Pons (tissue), 1 donor: ENCODE results near the gene CENPO.

Experiments used
- DNase-seq: peaks from one replicate; pipeline ENCODE4 v3.0.0-alpha.2; 2016; ENCODE audit warnings: low spot score

The CENPO gene, protein sequence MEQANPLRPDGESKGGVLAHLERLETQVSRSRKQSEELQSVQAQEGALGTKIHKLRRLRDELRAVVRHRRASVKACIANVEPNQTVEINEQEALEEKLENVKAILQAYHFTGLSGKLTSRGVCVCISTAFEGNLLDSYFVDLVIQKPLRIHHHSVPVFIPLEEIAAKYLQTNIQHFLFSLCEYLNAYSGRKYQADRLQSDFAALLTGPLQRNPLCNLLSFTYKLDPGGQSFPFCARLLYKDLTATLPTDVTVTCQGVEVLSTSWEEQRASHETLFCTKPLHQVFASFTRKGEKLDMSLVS

DNA sequence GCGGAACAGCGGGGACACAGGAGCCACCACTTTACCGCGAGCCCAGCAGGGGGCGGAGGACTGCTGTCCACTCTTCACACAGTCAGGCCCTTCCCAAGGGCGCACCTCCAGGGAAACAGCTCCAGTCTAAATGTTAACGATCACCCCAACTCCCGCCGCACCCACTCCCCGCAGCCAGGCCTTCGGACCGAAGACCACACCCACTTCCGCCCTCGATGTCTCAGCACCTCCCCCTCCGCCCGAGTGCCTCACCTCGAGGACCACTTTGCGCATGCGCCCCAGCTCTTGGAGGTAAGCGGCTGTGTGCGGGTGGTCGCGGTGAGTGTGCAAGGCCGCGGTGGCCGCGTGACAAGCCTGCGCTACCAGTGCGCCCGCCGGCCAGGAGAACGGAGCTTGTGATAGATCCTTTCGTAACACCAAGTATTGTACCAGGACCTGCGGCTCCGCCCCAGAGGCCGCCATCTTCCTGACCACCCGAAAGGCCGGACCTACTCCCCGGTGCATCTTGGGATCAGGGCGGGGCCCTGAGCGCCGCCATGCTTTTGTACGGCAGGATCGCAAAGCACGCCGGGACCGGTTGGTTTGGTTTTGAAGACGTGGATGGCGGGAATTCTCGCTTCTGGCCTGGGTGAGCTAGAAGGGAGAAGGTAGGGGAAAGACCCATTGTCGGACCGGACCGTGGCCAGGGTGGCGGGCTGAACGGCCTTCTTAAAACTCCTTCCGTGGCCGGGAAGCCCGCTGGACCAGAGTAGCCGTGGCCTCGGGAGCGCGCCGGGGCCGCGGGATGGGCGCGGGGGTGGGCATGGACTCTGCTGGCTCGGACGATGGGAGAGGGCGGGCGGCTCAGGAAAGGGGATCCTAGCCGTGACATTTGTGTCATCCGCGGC is at the start of gene CENPO, which contains the start of gene PTRHD1:
CENPO (plus strand) TSS at position 552 of the 887 bp plus-strand sequence. CDS start 495 bp downstream, outside the sequence.
PTRHD1 (minus strand) TSS at position 518 of the 887 bp plus-strand sequence; CDS start at position 504, 14 bp downstream.
- DNase-seq, result peak; percentile 95

- peak; percentile 37 for DNase-seq
Observed at GRCh38 chr2:24743924-24744323, 49.3 kb upstream of the CENPO start.

- DNase-seq, result peak; percentile 38
Observed at GRCh38 chr2:24744356-24744755, 48.9 kb upstream of the CENPO start.

DNA sequence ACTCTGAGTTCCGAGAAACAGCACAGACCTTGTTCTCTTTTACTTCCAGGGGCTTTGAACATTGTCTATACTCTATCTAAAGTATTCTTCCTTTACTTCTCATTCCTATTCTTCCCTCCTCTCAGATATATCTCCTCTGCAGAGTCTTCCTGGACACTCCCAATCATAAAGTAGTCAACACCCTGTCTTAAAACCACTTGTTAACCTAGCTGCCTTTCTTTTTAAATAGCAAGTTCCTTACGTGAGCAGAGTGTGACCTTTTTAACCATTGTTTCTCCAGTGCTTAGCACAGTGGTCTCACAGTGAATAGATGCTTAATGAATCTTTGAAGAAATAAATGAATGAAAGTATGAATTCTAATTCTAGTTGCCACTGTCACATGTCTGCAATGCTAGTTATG is 47.4 kb upstream of the CENPO start:
- DNase-seq, result no peak

DNA sequence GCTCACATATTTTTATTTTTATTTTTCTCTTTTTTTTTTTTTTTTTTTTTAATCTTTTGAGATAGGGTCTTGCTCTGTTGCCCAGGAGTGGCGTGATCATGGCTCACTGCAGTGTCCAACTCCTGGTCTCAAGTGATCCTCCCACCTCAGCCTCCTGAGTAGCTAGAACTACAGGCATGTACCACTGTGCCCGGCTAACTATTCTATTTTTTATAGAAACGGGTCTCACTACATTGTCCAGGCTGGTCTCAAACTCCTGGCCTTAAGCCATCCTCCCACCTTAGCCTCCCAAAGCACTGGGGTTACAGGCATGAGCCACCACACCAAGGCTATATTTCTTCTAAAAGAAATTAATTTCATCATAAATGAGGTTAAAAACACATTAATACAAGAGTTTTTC is 45.9 kb upstream of the CENPO start:
- no peak for DNase-seq

DNA sequence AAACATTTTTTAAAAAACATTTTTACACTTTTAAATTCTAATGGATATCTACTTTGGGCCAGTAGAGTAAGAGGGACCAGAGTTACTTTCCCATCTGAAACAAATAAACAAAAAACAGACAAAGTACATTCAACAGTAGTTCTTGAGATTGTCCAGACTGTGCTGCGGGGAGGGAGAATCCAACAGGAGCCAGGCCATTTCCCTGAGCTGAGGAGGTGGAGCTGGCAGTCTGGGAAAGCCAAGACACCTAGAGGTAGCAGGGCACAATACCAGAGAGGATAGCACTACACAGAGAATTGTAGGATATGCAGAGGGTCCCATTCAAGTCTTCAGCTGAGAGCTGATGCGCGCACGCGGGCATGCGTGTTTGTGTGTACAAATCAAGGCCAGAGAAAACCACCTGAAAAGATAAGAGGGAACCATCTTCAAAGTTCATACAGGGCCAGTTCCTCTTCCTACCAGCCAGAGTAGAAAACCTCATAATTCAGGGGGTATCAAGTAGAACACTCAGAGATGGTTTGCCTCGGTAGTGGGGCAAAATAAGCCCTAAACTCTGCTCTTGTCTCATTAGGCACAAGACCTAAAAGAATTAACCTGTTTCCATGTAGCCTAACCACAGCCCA is 44.0 kb upstream of the CENPO start:
- DNase-seq, result no peak

- DNase-seq, result no peak
Observed at GRCh38 chr2:24754985-24755705, 38.1 kb upstream of the CENPO start.

DNA sequence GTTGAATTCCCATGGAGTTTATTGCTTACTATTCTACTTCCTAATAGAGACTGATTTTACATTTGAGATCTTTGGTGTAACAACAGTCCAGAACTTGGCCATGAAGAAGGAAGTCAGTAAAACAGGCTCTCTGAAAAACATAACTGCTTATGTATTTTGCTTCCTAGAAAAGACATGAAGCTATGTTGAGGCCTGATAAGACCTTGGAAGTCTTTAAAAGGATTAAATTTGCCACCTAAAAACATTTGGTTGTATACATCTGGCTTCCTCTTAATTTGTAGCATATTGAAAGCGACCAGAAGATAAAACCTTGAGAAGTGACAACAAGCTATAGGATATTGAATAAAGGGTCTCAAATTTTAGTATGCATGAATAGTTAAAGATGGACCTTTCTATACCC is 36.4 kb upstream of the CENPO start:
- no peak for DNase-seq

DNA sequence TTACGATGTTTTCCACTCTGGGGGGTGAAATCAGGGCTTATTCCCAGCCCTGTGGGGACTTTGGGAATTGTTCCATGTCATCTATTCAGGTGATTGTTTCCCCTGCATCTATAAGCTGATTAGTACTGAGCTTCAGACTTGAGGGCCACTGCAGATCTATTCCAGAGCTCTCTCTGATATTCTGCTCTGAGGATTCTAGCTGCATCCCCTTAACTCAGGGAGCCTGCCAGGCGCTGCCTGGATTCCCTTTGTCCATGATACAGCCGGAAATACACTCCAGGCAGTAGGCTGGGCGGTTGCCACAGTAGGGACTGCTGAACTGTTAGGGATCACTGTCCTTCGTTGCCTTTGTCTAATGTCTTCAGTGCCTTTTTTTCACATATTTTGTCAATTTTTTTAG is 31.4 kb upstream of the CENPO start:
- DNase-seq, result peak; percentile 20

DNA sequence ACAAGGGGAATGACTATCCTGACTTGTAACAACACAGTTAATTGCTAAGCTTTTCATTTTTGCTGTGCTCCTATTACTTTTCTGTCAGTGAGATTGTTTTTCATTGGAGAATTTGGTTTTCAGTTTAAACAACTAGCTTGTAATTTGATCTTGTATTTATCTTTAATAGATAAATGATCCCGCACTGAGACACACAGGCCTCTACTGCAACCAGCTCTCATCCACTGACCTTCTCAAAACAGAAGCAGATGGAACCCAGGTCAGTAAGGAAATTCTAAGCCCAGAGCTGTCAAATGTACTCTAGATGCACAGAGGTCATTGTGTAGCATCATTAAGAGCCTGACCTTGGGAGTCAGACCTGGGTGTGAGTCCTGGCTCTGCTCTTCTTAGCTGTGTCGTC is 30.7 kb upstream of the CENPO start:
- no peak for DNase-seq

DNA sequence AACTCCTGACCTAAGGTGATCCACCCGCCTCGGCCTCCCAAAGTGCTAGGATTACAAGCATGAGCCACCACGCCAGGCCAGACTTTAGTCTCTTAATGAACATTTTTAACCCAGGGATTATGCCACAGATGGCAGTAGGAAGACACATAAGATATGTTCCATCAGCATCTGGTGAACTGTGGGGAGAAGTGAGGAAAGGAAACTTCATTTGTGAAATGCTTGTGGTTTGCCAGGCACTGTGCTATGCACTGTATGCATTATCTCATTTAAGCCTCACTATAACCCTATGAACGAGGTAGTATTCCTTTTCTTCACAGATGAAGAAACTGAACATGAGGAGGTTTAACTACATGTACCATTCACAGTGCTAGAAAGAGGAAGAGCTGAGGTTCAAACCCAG is 29.4 kb upstream of the CENPO start:
- no peak for DNase-seq

- DNase-seq, result no peak
Observed at GRCh38 chr2:24766609-24767008, 26.6 kb upstream of the CENPO start.

GRCh38 chr2:24768013-24768412 is 25.2 kb upstream of the CENPO start:
- DNase-seq, result no peak

- no peak for DNase-seq
Observed at GRCh38 chr2:24768601-24769000, 24.6 kb upstream of the CENPO start.

GRCh38 chr2:24771061-24771460 is 22.2 kb upstream of the CENPO start:
- DNase-seq, result no peak

DNA sequence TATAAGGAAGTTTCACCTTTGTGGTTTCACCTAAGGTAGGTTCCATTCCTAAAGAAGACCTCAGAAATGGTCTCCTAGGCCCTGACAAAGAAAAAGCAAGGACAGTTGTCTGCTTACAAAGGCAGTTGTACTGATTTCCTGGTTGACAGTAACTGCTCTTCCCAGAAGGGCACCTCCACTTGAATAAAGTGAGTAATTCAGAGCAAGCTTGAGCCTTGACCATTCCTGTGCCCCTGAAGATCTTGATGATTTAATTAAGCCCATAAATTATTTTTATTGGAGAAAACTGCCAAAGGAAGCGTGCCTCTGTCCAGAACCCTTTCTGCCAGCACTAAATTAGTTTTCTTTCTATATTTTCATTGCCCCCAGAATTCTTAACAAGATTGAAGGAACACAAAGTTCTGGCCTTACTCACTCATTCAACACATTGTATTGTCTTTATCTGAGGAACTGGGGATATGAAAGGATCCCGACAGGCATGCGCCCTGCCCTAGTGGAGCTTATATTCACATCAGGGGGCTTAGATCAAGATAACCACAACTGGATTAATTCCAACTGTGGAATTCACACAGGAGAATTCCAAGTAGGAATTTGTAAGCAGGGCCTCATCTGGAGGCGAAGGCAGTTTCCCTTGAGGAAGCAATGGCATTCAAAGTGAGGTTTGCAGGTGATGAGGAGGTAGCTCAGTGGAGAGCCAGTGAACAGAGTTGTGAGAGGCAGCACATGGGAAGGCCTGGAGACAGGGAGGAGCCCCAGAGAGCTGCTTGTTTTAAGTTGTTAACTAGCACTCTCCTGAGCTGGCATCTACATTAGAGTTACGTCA is 21.2 kb upstream of the CENPO start:
- DNase-seq, result no peak

DNA sequence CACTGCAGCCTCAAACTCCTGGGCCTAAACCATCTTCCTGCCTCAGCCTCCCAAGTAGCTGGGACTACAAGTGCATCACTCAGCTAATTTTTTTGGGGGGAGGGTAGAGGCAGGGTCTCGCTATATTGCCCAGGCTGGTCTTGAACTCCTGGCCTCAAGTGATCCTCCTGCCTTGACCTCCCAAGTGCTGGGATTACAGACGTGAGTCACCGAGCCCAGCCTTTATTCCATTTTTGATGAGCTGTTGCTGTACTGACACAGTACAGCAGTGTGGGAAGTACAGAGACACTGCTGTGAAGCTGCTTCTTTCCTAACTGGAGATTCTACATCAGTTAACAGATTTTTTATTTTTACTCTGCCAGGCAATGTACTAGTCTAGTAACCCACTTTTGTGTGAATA is 18.9 kb upstream of the CENPO start:
- DNase-seq, result no peak

- DNase-seq, result no peak
Observed at GRCh38 chr2:24779116-24779515, 14.1 kb upstream of the CENPO start.

- DNase-seq, result no peak
Observed at GRCh38 chr2:24783641-24784040, 9.6 kb upstream of the CENPO start.

DNA sequence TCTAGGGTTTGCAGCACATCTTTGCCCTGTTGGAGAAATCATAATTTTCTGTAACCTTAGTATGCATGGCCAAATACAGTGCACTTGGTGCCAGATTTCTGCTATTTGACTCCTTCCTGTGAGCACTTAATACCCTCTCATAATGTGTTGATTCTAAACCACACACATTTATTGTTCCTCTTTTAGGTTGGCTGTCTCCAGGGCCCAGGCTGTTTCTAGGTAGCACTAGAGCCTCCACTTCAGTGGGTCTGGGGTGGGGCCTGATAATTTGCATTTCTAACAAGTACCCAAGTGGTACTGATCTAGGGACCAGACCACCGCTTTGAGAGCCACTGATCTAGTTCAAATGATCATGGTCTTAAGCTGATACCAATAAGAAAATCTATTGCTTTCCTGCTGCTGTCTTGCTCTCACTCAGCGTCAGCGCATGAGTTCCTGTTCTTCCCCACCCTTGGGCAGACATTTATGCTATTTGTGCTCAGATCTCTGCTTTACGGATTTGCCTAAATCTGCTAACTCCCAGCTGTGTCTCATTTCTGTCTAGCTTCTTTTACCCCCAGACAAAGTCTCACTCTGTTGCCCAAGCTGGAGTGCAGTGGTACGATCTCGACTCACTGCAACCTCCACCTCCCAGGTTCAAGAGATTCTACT is 7.4 kb upstream of the CENPO start:
- DNase-seq, result no peak

DNA sequence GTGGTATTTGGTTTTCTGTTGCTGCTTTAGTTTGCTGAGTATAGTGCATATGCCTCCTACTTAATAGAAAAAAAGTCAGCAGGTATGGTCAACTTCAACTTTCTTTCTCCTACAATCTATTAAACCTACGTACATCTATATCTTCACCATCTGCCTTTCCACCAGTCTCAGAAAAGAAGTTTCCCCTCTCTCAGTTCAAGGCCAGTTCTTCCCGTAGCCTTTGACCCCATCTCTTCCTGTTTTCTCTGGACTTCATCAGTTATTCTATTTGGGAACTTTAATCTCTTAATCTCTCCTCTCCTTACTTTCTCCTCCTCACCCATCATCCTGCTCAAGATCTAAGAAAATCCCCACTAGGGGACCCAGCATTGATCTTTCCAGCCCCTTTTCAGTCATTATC is 5.7 kb upstream of the CENPO start:
- no peak for DNase-seq
